Upper lobe of left lung (tissue), 4 donors: ENCODE results near the gene DSC2.

Source experiments
- CTCF ChIP-seq, 6 experiments: fragments of 450-650 bp in 4 of 6; fragments of 200-600 bp in 2 of 6; sonication (generic) in 2 of 6; IDR thresholded peaks; one replicate each; pipeline ENCODE4 v1.5.1; 2016 to 2019; ENCODE audit warnings: antibody characterized with exemption in 6 of 6
- EP300 ChIP-seq, 4 donors: sonication (generic); formaldehyde crosslinking; IDR thresholded peaks; one replicate each; pipeline ENCODE4 v1.5.1; 2017; ENCODE audit warnings: antibody characterized with exemption in 4 of 4, control low read depth in 2 of 4
- POLR2A ChIP-seq, 4 donors: fragments of 450-650 bp; IDR thresholded peaks; one replicate each; pipeline ENCODE4 v1.5.1; 2016 to 2017; ENCODE audit warnings: antibody characterized with exemption in 4 of 4, mild to moderate bottlenecking in 2 of 4
- POLR2AphosphoS5 ChIP-seq, 2 donors: sonication (generic); formaldehyde crosslinking; IDR thresholded peaks; one replicate each; pipeline ENCODE4 v1.5.1; 2017; ENCODE audit warnings: antibody characterized with exemption in 2 of 2

GRCh38 chr18:31043709-31044108, 58.5 kb downstream of the DSC2 start:
- TF ChIP-seq CTCF (IDR thresholded peaks at IDR 0.05), result no peak
- no peak for TF ChIP-seq POLR2AphosphoS5 (IDR thresholded peaks at IDR 0.05)
- no peak for TF ChIP-seq POLR2A (IDR thresholded peaks at IDR 0.05)
- no peak for TF ChIP-seq EP300 (IDR thresholded peaks at IDR 0.05)
